GM21360 (cell line): Measurements from ENCODE around the gene ST6GALNAC3.

Experiments used
- ATAC-seq: cut with Tn5 transposase; IDR thresholded peaks from one replicate; pipeline ENCODE4 v1.9.1; 2021; ENCODE audit warnings: mild to moderate bottlenecking, moderate library complexity; ENCODE audit not compliant: unreplicated experiment

ST6GALNAC3 gene

DNA sequence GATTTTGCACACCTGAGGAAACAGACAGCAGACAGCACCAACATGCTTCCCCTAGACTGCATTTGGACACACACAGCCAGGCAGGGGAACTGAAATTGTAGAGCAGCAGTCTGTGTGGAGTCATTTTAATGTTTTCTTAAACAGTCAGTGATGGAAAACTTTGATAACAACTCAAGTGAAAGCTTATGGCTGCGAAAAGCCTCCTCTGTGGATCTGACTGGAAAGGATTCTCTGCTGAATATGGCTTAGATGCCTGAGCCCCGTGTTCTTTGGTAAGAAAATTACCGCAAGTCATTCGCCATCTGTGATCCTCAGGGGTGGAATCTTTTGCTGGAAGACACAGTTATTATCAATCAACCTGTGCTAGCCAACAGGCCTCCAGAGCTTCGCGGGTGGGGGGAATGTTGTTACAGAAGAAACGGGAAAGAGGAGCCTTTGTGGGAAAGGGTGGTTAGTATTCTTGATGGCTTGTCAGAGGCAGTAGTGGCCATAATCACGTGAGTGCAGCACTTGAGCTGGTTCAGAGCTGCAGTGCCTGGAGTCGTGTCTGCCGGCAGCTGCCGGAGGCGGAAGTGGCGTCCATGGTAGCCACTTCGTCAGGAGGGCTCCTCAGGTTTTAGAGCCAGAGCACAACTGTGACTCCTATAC is 204.7 kb downstream of the ST6GALNAC3 start:
- no peak for ATAC-seq

GRCh38 chr1:76281306-76281705 is 206.8 kb downstream of the ST6GALNAC3 start:
- ATAC-seq, result no peak

GRCh38 chr1:76284842-76285241 is 210.3 kb downstream of the ST6GALNAC3 start:
- no peak for ATAC-seq

GRCh38 chr1:76285578-76286135 is 211.1 kb downstream of the ST6GALNAC3 start:
- no peak for ATAC-seq

GRCh38 chr1:76287917-76288316 is 213.4 kb downstream of the ST6GALNAC3 start:
- ATAC-seq, result no peak

GRCh38 chr1:76288758-76289483 is 214.4 kb downstream of the ST6GALNAC3 start:
- no peak for ATAC-seq

DNA sequence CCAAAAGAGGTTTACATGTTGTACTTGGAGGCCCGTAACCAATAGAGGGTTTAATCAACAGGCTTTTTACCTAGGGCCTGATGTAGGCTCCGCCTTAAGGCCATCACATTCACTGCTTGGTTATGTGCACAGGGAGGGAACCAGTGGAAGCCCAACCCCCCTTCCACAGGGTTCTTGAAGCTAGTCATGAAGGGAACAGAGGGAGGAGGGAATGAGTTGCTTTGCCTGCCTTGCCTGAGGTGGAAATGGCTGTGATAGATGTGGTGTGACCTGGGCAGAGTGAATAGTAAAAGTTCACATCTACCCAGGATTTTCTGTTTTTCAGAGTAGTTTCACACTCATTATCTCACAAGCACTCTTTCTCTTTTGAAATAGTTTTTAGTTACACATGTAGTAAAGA is 215.1 kb downstream of the ST6GALNAC3 start:
- no peak for ATAC-seq

- ATAC-seq, result no peak
Measured at GRCh38 chr1:76290271-76290670, 215.7 kb downstream of the ST6GALNAC3 start.

- no peak for ATAC-seq
Measured at GRCh38 chr1:76291191-76291590, 216.6 kb downstream of the ST6GALNAC3 start.

- ATAC-seq, result no peak
Measured at GRCh38 chr1:76291737-76292136, 217.2 kb downstream of the ST6GALNAC3 start.

DNA sequence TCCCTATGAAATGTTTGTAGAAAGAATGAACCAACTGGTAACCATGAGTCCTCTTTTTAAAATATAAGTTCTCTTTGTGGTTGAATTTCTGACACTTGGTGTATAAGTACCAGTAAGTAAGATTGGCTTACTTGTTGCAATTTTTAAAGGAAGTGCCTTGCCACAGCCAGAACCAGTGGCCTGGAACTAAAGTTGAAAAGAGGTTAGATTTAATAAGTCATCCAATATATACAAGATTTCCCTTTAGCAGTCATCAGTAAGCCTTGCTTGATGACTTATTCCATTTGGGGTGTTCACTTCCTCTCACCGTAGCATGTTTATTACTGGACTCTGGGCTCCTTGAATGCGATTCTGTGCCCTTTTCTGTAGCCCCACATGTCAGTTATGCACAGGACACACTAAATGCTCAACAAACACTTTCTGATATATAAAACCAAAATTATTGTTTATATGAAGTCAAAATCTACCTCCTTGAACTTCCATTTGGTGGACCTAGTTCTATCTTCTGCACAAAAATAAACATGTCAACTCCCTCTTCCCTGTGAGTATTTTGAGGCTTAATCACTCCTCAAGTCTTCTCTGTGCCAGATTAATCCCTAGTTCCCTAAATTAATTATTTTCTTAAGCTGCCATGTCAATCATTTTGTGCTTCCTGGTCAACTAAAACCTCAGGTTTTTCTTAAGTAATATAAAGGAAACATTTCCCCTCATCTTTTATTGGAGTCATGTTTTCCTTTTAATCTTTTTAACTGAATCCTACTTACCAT is 218.1 kb downstream of the ST6GALNAC3 start:
- no peak for ATAC-seq

DNA sequence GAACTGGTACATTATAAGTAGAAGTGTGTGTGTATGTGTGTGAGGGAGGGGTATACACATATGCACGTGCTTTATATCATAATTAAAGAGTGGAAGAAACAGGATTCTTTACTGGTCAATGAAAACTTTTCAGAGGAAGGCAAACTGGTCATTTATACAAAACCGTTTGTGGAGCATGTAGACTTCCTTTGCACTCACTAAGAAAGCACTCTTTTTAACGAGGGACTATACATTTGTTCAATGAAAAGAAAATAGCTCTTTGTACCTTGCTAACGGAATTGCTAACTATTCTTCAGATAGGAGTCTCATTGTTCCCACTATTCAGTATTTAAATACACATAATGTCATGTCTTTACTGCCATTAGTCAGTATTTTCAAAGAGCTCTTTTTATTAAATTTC is 219.3 kb downstream of the ST6GALNAC3 start:
- no peak for ATAC-seq

DNA sequence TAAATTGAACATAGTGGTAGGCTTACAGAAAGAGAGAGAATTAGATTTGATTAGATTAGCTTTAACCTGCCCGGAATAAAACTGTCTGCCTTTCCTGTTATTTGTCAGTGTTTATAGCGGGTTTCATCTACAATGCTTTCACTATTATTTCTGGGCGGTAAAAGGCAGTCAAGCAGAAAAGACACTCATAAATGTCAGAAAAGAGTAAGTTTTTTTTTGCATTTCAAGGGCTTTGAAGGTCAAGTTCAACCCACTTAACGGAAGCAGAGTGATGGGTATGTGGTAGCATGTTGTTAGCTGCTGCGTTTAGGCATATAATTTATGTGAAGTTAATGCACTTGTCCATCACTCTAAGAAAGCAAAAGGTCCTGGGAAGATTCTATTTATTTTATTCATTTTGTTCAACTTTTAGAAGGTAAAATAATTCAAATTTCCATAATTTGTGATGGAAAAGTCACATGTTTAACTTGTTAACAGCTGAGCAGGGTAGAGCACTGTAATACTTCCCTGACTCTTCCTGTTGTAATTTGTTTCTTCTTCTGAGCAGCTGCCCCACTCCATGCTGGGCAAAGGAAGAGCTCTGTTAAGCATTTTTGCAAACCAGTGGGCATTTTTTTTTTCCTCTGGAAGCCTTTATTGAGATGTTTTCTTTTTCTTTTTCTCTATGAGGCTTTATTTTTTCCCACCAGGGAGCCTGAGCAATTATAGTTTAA is 220.1 kb downstream of the ST6GALNAC3 start:
- peak; percentile 93 for ATAC-seq

- ATAC-seq, result no peak
Measured at GRCh38 chr1:76298399-76298798, 223.9 kb downstream of the ST6GALNAC3 start.

DNA sequence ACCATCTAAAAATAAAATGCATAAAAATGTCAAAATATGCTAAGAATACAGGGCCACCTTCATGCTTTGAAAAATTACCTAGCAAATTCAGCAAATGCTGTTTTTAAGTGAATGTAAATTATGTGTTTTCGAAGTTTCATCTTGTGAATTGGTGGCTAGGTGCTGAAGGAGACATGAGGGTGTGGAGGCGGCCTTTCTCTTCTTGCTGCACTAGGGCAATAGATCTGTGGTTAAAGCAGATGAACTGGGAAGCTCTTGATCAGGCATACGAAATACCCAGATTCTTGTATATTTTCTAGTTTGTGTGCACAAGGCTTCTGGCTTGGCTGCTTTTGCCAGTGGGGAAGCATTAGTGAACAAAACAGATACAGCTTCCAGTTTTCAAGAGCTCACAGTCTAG is 224.5 kb downstream of the ST6GALNAC3 start:
- no peak for ATAC-seq

GRCh38 chr1:76300556-76300955 is 226.0 kb downstream of the ST6GALNAC3 start:
- no peak for ATAC-seq

GRCh38 chr1:76302711-76303339 is 228.3 kb downstream of the ST6GALNAC3 start:
- ATAC-seq, result no peak

DNA sequence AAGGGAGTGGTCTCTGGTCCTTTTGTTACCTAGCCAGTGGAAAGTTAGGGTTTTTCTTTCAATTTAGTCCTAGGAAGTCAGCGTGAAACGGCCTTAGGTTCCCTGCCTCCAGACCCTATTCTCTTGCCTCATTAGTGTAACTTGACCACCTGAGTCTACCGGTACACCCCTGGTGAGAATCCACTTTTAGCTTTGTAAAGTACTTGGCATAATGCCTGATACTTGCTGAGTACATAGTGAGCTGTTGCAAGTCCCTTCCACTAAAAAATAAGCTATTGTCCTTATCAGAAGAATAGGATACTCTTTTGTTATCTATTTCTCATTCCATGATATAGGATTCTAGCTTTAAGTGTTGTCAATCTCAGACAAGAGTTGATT is 228.8 kb downstream of the ST6GALNAC3 start:
- ATAC-seq, result no peak

DNA sequence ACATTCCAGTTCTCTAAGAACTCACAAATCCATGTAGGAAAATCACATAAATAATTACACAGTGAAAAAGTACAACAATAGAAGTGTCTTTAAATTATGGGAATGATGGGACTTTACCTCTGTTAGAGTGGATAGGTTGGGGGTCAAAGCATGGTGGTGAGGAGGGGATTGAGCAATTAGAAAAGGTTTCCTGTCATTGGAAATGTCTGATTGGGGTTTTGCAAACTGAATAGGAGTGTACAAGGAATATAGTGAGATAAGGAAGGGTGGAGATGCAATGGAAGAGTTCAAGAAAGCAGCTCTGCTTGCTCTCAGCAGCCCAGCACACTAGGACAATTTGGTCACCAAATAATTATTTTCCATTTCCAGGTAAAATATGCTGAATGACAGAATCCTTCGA is 238.8 kb downstream of the ST6GALNAC3 start:
- no peak for ATAC-seq

GRCh38 chr1:76314730-76315129 is 240.2 kb downstream of the ST6GALNAC3 start:
- ATAC-seq, result no peak
